Panc1 (cell line): ENCODE results near the gene DSCAM. TPM values are rescaled to one million over a fixed set of nuclear protein-coding genes. Genes with fewer than 3 reads are reported as not detected.
"Not testable (repeated sequence)": the region's sequence is repeated elsewhere in the genome, so short reads cannot be mapped to it uniquely, and the experiment has no call there.

Experiments
- ATAC-seq: fragments of 200-7000 bp; cut with Tn5 transposase; 2 replicates; pipeline ENCODE4 v1.9.1; 2020; ENCODE audit warnings: mild to moderate bottlenecking, moderate library complexity
- BruUV-seq: library from RNA; stranded (reverse); fragments of 400-500 nt; replicated peaks from 2 replicates; lab custom pipeline; 2021; lab: Mats Ljungman, UMichigan
- CTCF ChIA-PET: fragments of 300-600 bp; sonication (Branson Sonifier 250); formaldehyde crosslinking; loops from one replicate; lab custom pipeline; 2022; ENCODE audit warnings: antibody characterized with exemption; lab: Charles Lee
- POLR2A ChIA-PET: fragments of 300-600 bp; sonication (Branson Sonifier 250); formaldehyde crosslinking; loops from one replicate; lab custom pipeline; 2022; ENCODE audit warnings: antibody characterized with exemption; lab: Charles Lee
- DNase-seq: peaks from one replicate; pipeline ENCODE4 v3.0.0-alpha.2; 2010; ENCODE audit warnings: low read depth, low spot score
- H3K27ac ChIP-seq: 2 replicates; pipeline ENCODE4 v1.5.1; 2011; ENCODE audit warnings: mild to moderate bottlenecking, low read length, inconsistent platforms
- H3K27me3 ChIP-seq: fragments of 200-500 bp; sonication (Bioruptor generic); 2 replicates; pipeline ENCODE4 v1.6.0; 2014; ENCODE audit warnings: low read length, inconsistent platforms; ENCODE audit not compliant: control insufficient read depth, insufficient read depth
- H3K36me3 ChIP-seq: fragments of 200-500 bp; sonication (Bioruptor generic); 2 replicates; pipeline ENCODE4 v1.5.1; 2014; ENCODE audit warnings: inconsistent platforms, mild to moderate bottlenecking, low read length, moderate library complexity; ENCODE audit not compliant: control insufficient read depth, insufficient read depth
- H3K4me1 ChIP-seq: 2 replicates; pipeline ENCODE4 v1.5.1; 2011; ENCODE audit warnings: inconsistent platforms, mild to moderate bottlenecking, low read length, moderate library complexity; ENCODE audit not compliant: control insufficient read depth, insufficient read depth
- H3K4me3 ChIP-seq, 2 experiments: 2 replicates each; pipeline ENCODE4 v1.5.1; 2011 to 2012; ENCODE audit warnings: low read depth in 2 of 2, low read length in 2 of 2, mild to moderate bottlenecking in 2 of 2, inconsistent platforms in 1 of 2, moderate library complexity in 1 of 2
- H3K9me3 ChIP-seq: fragments of 200-500 bp; sonication (Bioruptor generic); 2 replicates; pipeline ENCODE4 v1.5.1; 2014; ENCODE audit warnings: low read depth, mild to moderate bottlenecking, inconsistent platforms, low read length, moderate library complexity; ENCODE audit not compliant: control insufficient read depth, insufficient read depth
- CTCF ChIP-seq: fragments of 450-650 bp; IDR thresholded peaks from 2 replicates; pipeline ENCODE4 v1.5.1; 2017; ENCODE audit warnings: mild to moderate bottlenecking
- POLR2AphosphoS5 ChIP-seq: IDR thresholded peaks from 2 replicates; pipeline ENCODE4 v1.6.1; 2012; ENCODE audit warnings: mild to moderate bottlenecking, low read depth, low read length, moderate library complexity
- REST ChIP-seq, 2 experiments: IDR thresholded peaks; 2 replicates each; pipeline ENCODE4 v1.6.1; 2011 to 2012; ENCODE audit warnings: low read depth in 2 of 2, control low read depth in 1 of 2, low read length in 1 of 2, mild to moderate bottlenecking in 1 of 2, moderate library complexity in 1 of 2; ENCODE audit not compliant: insufficient read depth in 1 of 2
- SIN3A ChIP-seq: IDR thresholded peaks from 2 replicates; pipeline ENCODE4 v1.6.1; 2012; ENCODE audit warnings: low read depth, mild to moderate bottlenecking, low read length, moderate library complexity, borderline replicate concordance; ENCODE audit not compliant: insufficient read depth
- TCF7L2 ChIP-seq: IDR thresholded peaks from 2 replicates; pipeline ENCODE4 v1.6.1; 2011; ENCODE audit warnings: mild to moderate bottlenecking, low read depth, low read length, inconsistent platforms
- in situ Hi-C: cut with HindIII; loops from 2 replicates; pipeline ENCODE4 v1.10.0; 2016; ENCODE audit warnings: low sequenced_read_pairs, low pct_unique_long_range_greater_than_20kb
- intact Hi-C: fragments of 100-400 bp; cut with micrococcal nuclease; formaldehyde crosslinking; loops from one replicate; pipeline ENCODE4 v1.10.0; 2022; ENCODE audit not compliant: unreplicated experiment
- total RNA-seq: library from RNA; stranded (reverse); gene quantifications from one replicate; pipeline ENCODE4 v1.2.1, GENCODE V29; 2021; ENCODE audit not compliant: unreplicated experiment

The DSCAM gene
- total RNA-seq, 1 experiment from 2014 or later: not detected

DNA sequence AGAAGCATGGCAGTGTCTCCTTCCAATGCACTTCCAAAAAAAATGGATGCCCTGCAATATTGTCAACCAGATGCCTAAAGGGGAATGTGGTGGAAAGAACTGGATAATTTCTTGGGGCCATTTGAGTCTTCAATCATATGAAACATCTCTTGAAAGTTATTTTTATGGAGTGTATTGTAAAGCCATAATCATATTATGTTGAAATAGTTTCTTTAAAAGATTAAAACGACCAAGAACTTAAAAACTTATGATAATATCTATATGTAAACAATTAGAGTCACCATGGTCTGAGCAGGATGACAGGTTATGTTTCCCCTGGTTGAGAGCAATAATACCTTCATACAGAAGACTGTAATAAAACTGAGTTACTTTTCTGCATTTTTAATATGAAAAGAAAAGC lies 522.6 kb downstream of the DSCAM start:
- Histone ChIP-seq H3K27ac (no peak overlapping the region), H3K4me3 (no peak overlapping the region), H3K36me3 (no peaks in the 10 kb centered on the region), H3K27me3 (no peaks in the 10 kb centered on the region), H3K4me1 (no peaks in the 10 kb centered on the region), H3K9me3 (no peaks in the 10 kb centered on the region)
- CTCF ChIA-PET: no interaction called here
- ATAC-seq (no peak), DNase-seq (no peak)
- in situ Hi-C loops (no loop called here), intact Hi-C loops (no loop called here)
- BruUV-seq: no TSS peak
- TF ChIP-seq SIN3A: no peak
- TF ChIP-seq CTCF: no peak
- no peak for TF ChIP-seq POLR2AphosphoS5
- TF ChIP-seq REST (IDR thresholded peaks at IDR 0.05; ENCODE audit: insufficient read depth in 1 of 2, low read depth in 2 of 2, low read length in 1 of 2): no peak
- TF ChIP-seq TCF7L2: no peak
- POLR2A ChIA-PET: no interaction called here

DNA sequence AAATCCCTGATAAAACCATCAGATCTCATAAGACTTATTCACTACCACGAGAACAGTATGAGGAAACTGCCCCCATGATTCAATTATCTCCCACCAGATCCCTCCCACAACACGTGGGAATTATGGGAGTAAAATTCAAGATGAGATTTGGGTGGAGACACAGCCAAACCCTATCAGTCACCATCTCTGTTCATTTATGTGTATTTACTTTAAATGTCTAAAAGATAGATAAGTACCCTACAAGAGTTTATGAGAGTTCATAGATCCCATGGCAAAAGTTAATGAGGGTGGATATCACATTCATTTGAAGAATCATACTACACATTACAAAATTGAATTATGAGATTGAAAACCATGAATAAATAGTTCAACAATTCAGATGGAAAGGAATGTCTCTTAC lies 526.2 kb downstream of the DSCAM start:
- H3K9me3 ChIP-seq, H3K27ac ChIP-seq, CTCF ChIA-PET, H3K4me1 ChIP-seq, H3K27me3 ChIP-seq, H3K36me3 ChIP-seq, ATAC-seq, POLR2A ChIA-PET, H3K4me3 ChIP-seq, BruUV-seq, DNase-seq, intact Hi-C loops, in situ Hi-C loops: not testable (repeated sequence)

DNA sequence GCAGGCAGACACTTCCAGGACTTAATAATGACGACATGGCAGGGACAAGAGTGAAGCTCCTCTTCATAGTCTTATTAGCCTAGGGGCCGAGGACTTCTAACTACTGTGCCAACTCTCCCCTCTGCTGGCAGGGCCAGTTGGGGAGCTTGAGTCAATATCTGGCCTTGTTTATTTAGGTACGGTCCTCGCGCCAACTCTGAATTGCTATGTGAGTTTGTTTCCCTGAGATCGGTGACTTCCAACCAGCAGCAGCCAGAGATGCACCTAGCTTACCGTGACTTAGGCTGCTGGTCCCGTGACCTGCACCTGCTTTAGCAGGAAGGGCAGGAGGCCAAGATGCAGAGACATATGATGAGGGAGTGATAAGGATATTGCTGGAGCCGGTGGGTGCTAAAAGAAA lies 528.6 kb downstream of the DSCAM start:
- Histone ChIP-seq H3K4me1 (no peaks in the 10 kb centered on the region), H3K27me3 (no peaks in the 10 kb centered on the region), H3K4me3 (no peak overlapping the region), H3K9me3 (no peaks in the 10 kb centered on the region), H3K27ac (no peak overlapping the region), H3K36me3 (no peaks in the 10 kb centered on the region)
- in situ Hi-C loops: no loop called here
- no peak for DNase-seq
- no TSS peak for BruUV-seq
- intact Hi-C loops: no loop called here
- POLR2A ChIA-PET: interaction anchor here (0.7 kb wide), 1 partner anchor 410 kb away, joined by 4 read pairs; no protein-coding TSS in a partner anchor
- no peak for ATAC-seq
- no peak for TF ChIP-seq POLR2AphosphoS5
- TF ChIP-seq TCF7L2: no peak
- TF ChIP-seq CTCF: no peak
- TF ChIP-seq SIN3A: no peak
- TF ChIP-seq REST (IDR thresholded peaks at IDR 0.05; ENCODE audit: insufficient read depth in 1 of 2, low read depth in 2 of 2, low read length in 1 of 2): no peak
- CTCF ChIA-PET: no interaction called here
